HepG2 (cell line): Measurements from ENCODE around the gene SGF29. TPM values are rescaled to one million over a fixed set of nuclear protein-coding genes. Genes with fewer than 3 reads are reported as not detected.

Source experiments
- ATF5 ChIP-seq: sonication (generic); formaldehyde crosslinking; IDR thresholded peaks from 2 replicates; pipeline ENCODE4 v1.4.0; 2020; ENCODE audit warnings: mild to moderate bottlenecking, low read depth, missing genetic modification reagents
- CBFB ChIP-seq: sonication (generic); formaldehyde crosslinking; IDR thresholded peaks from 2 replicates; pipeline ENCODE4 v1.4.0; 2020; ENCODE audit warnings: missing genetic modification reagents
- DNMT3B ChIP-seq: conservative IDR thresholded peaks from 2 replicates; pipeline ENCODE4 v1.6.1; 2016; ENCODE audit warnings: missing biosample characterization, control low read depth
- EED ChIP-seq: sonication (generic); formaldehyde crosslinking; IDR thresholded peaks from 2 replicates; pipeline ENCODE4 v1.5.0; 2020; ENCODE audit warnings: mild to moderate bottlenecking, missing genetic modification reagents
- FOXP1 ChIP-seq, 2 experiments: fragments of 450-650 bp in 1 of 2; IDR thresholded peaks; 2 replicates each; pipeline ENCODE4 v1.6.1; 2017 to 2018; ENCODE audit warnings: antibody characterized with exemption in 1 of 2
- HDAC6 ChIP-seq: fragments of 200-600 bp; sonication (generic); IDR thresholded peaks from 2 replicates; pipeline ENCODE4 v1.7.0; 2017; ENCODE audit warnings: mild to moderate bottlenecking, antibody characterized with exemption, low read length, low read depth
- JARID2 ChIP-seq: sonication (generic); formaldehyde crosslinking; IDR thresholded peaks from 2 replicates; pipeline ENCODE4 v1.8.1; 2023; ENCODE audit warnings: missing genetic modification reagents, inconsistent platforms; ENCODE audit not compliant: insufficient replicate concordance
- LCORL ChIP-seq, 2 experiments: fragments of 450-650 bp in 1 of 2; sonication (generic) in 1 of 2; formaldehyde crosslinking in 1 of 2; IDR thresholded peaks; 2 replicates each; pipeline versions ENCODE4 v1.5.0 to v1.6.1; 2017 to 2020; ENCODE audit warnings: antibody characterized with exemption in 1 of 2, missing genetic modification reagents in 1 of 2
- MAF1 ChIP-seq: sonication (generic); formaldehyde crosslinking; IDR thresholded peaks from 2 replicates; pipeline ENCODE4 v1.5.0; 2020; ENCODE audit warnings: missing genetic modification reagents, borderline replicate concordance
- SOX13 ChIP-seq, 3 experiments: fragments of 450-650 bp in 1 of 3; sonication (generic) in 1 of 3; formaldehyde crosslinking in 1 of 3; IDR thresholded peaks in 2 of 3; conservative IDR thresholded peaks in 1 of 3; 2 replicates each; pipeline versions ENCODE4 v1.5.0 to v1.6.1; 2016 to 2020; ENCODE audit warnings: antibody characterized with exemption in 1 of 3, mild to moderate bottlenecking in 1 of 3, missing compliant biosample characterization in 1 of 3, missing genetic modification reagents in 1 of 3, moderate library complexity in 1 of 3
- SOX5 ChIP-seq: IDR thresholded peaks from 2 replicates; pipeline ENCODE4 v1.6.1; 2016; ENCODE audit warnings: borderline replicate concordance
- SP5 ChIP-seq: IDR thresholded peaks from 2 replicates; pipeline ENCODE4 v1.6.1; 2016; ENCODE audit warnings: low read depth, borderline replicate concordance
- TBP ChIP-seq: sonication (generic); formaldehyde crosslinking; IDR thresholded peaks from 2 replicates; pipeline ENCODE4 v1.5.0; 2020; ENCODE audit warnings: missing genetic modification reagents
- YEATS2 ChIP-seq: sonication (generic); formaldehyde crosslinking; IDR thresholded peaks from 2 replicates; pipeline ENCODE4 v1.4.0; 2020; ENCODE audit warnings: missing genetic modification reagents, borderline replicate concordance
- ZBTB34 ChIP-seq: sonication (generic); formaldehyde crosslinking; IDR thresholded peaks from 2 replicates; pipeline ENCODE4 v1.8.0; 2022; ENCODE audit warnings: mild to moderate bottlenecking, missing genetic modification reagents
- ZEB1 ChIP-seq: IDR thresholded peaks from 2 replicates; pipeline ENCODE4 v1.6.1; 2012; ENCODE audit warnings: mild to moderate bottlenecking, low read depth, inconsistent platforms; ENCODE audit not compliant: insufficient replicate concordance
- ZKSCAN1 ChIP-seq: fragments of 150-350 bp; IDR thresholded peaks from 2 replicates; pipeline ENCODE4 v1.6.1; 2014; ENCODE audit warnings: low read length
- ZMYM2 ChIP-seq: sonication (generic); formaldehyde crosslinking; IDR thresholded peaks from 2 replicates; pipeline ENCODE4 v1.8.0; 2022; ENCODE audit warnings: mild to moderate bottlenecking, missing genetic modification reagents
- ZNF362 ChIP-seq: sonication (generic); formaldehyde crosslinking; IDR thresholded peaks from 2 replicates; pipeline ENCODE4 v1.4.0; 2020; ENCODE audit warnings: missing genetic modification reagents, mild to moderate bottlenecking, borderline replicate concordance
- ZNF513 ChIP-seq: sonication (generic); formaldehyde crosslinking; conservative IDR thresholded peaks from 2 replicates; pipeline ENCODE4 v1.5.0; 2020; ENCODE audit warnings: missing genetic modification reagents
- ZNF691 ChIP-seq: sonication (generic); formaldehyde crosslinking; IDR thresholded peaks from 2 replicates; pipeline ENCODE4 v1.4.0; 2020; ENCODE audit warnings: missing genetic modification reagents, low read depth, mild to moderate bottlenecking, borderline replicate concordance
- polyA plus RNA-seq, 8 experiments: library from polyadenylated mRNA; depleted of rRNA in 3 of 8; stranded (reverse) in 7 of 8; unstranded in 1 of 8; fragments of >200 nt; fragmentation: Illumina TruSeq in 4 of 8; extraction: Trizol in 4 of 8; gene quantifications; 2 replicates each; pipeline versions ENCODE4 v1.2.1 to v1.2.3, GENCODE V29; 2011 to 2016; ENCODE audit warnings: low read depth in 4 of 8, missing spikeins in 1 of 8, mixed read lengths in 1 of 8; ENCODE audit not compliant: insufficient read depth in 1 of 8
- total RNA-seq, 5 experiments: library from RNA; depleted of rRNA; stranded (reverse); fragments of >200 nt; fragmentation: Illumina TruSeq; extraction: Trizol; gene quantifications; 2 replicates each; pipeline ENCODE4 v1.2.3, GENCODE V29; 2016; ENCODE audit warnings: low read depth in 1 of 5

SGF29 gene
- total and polyA plus RNA-seq, 2 of the 13 experiments (the other 11 are each of a cell fraction or from before 2014, with no cell fraction given): 5.0 to 29.4 TPM

GRCh38 chr16:28596840-28597691 is 43.3 kb downstream of the SGF29 start, which contains the start of gene SULT1A2 (continued):
- TF ChIP-seq ZNF513 (CRISPR knock-in tag) (no peak), ZNF362 (peak; percentile 21; the same call in 1 of the 2 replicates), JARID2 (CRISPR knock-in tag) (no peak), YEATS2 (CRISPR knock-in tag) (peak; percentile 3; the same call in 1 of the 2 replicates), LCORL (IDR thresholded peaks at IDR 0.05) (no peak), LCORL (CRISPR knock-in tag; IDR thresholded peaks at IDR 0.05) (no peak), ZBTB34 (CRISPR knock-in tag) (no peak), ZKSCAN1 (no peak), ZNF691 (CRISPR knock-in tag) (no peak), ZMYM2 (CRISPR knock-in tag) (peak; percentile 74; the same call in 1 of the 2 replicates), TBP (CRISPR knock-in tag) (no peak), HDAC6 (no peak), SOX5 (CRISPR knock-in tag) (peak; percentile 15; the same call in 1 of the 2 replicates), CBFB (CRISPR knock-in tag) (no peak), SOX13 (IDR thresholded peaks at IDR 0.05) (no peak), SOX13 (CRISPR knock-in tag; conservative IDR thresholded peaks at IDR 0.05 in 1 of 2, IDR thresholded peaks at IDR 0.05 in 1 of 2) (peak in 1 of 2 experiments; percentile 22; a peak in 1 of 4 replicates), ATF5 (CRISPR knock-in tag) (no peak), MAF1 (CRISPR knock-in tag) (no peak), EED (CRISPR knock-in tag) (no peak), SP5 (CRISPR knock-in tag) (0 out of 2 replicates have a peak, but pooled peaks have one; percentile 59), DNMT3B (no peak), FOXP1 (IDR thresholded peaks at IDR 0.05) (no peak), FOXP1 (CRISPR knock-in tag; IDR thresholded peaks at IDR 0.05) (peak; percentile 58; the same call in 1 of the 2 replicates), ZEB1 (no peak)
